HG02642 (cell line): ENCODE results near the gene DISC1.

Source experiments
- ATAC-seq: cut with Tn5 transposase; IDR thresholded peaks from one replicate; pipeline ENCODE4 v1.9.1; 2021; ENCODE audit warnings: mild to moderate bottlenecking; ENCODE audit not compliant: unreplicated experiment, poor library complexity

DISC1 gene

GRCh38 chr1:232046451-232047306 is 420.1 kb downstream of the DISC1 start:
- ATAC-seq: no peak

DNA sequence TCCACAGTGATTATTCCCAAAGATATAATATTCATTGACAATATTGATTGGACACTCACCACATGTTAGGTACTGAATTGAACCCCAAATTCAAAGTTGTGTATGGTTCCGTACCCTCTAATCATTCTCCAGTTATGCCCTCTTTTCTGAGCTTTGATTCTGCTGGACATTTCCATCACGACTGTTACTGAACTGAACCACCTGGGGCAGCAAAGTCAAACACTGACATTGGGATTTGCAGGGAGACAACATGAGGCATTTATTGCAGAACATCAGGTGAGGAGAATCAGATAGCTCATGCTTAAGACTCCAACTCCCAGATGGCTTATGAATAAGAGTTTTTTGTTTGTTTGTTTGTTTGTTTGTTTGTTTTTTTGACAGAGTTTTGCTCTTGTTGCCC is 420.9 kb downstream of the DISC1 start:
- no peak for ATAC-seq

DNA sequence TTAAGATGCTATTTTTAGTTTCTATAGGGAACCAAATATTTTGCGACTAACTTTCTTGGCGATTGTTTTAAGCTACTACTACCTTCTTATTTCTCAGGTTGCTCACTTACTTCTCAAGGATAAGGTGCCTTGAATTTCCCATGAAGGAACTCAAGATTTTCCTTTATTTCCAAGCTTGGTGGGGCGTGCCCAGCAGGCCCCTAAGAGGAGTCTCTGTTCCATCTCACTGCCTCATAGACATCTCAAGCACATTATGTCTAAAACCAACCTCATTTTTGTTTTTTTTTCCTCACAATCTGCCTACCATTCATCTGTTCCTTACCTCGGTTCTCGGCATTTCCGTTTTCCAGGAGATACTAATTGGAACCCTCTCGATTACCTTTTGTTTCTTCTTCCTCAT is 421.9 kb downstream of the DISC1 start:
- ATAC-seq: no peak

GRCh38 chr1:232049335-232049734 is 422.7 kb downstream of the DISC1 start:
- ATAC-seq: no peak

DNA sequence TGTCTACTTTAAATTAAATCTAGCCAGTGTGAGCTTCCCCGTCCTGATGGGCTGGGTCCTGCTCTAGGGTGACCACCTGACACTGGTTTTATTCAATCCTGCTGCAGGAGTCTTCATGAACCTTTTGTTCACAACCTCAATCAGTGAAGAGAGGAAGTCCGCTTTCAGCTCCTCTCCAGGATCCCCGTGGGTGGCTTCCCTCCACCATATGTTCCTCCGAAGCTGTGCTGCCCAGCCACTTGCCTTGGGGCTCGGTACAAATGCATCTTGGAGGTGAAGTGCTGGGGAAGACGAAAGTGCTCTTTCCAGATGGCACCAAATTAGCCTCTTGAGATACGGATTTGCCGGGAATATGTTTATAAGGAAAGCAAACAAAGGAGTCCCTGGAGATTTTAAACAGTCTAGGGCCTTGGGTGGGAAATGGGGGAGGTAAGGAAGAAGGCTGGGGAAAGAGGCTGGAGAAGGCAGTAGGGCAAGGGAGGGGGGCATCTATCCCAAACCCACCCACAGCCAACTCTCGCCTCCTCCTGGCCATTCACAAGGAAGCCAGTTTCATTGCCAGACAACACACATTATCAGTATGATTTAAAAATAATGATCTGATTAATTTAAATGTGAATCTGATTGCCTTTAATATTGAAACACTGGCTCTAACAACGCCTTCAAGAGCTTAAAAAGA is 430.8 kb downstream of the DISC1 start:
- ATAC-seq: no peak

DNA sequence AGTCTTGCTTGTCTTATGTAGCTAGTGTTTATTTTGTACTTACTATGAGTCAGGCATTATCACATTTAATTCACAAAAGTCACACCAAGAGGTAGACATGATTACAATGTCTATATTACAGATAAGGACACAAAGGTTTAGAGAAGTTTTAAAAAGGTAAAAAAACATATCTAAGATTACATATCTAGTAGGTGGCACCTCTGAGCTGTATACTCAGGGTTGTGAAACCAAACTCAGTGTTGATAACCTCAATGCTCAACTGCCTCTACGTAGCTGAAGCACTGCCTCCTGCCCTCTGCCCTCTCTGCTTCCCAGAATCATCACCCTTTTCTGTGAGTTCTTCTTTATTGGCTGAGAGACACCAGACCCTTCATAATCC is 431.3 kb downstream of the DISC1 start:
- no peak for ATAC-seq

- no peak for ATAC-seq
Observed at GRCh38 chr1:232059726-232060374, 433.3 kb downstream of the DISC1 start.

GRCh38 chr1:232062967-232063366 is 436.4 kb downstream of the DISC1 start:
- no peak for ATAC-seq

- ATAC-seq: no peak
Observed at GRCh38 chr1:232066521-232066920, 439.9 kb downstream of the DISC1 start.

- ATAC-seq: no peak
Observed at GRCh38 chr1:232074265-232074664, 447.7 kb downstream of the DISC1 start.

- no peak for ATAC-seq
Observed at GRCh38 chr1:232077809-232078208, 451.2 kb downstream of the DISC1 start.

- ATAC-seq: no peak
Observed at GRCh38 chr1:232084584-232085223, 458.1 kb downstream of the DISC1 start.

DNA sequence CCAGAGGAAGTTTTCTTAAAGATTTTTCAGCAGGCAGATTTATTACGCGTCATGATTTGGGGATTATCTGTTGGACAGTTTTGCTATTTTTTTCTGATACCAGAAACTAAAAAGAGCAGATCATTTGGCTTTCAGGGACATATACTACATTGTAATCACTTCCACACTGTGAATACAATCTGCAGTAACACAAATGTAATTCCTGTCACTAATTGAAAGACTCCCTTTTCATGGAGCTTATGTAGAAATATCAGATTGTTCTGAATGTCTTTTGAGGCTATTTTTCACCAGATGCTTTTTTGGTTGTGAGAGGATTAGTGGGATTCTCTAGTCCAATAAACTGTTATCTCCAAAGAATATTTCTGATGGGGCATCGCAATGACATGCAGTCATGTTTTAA is 464.2 kb downstream of the DISC1 start:
- ATAC-seq: no peak
